ENCODE data around the gene RAPGEF5.

Gene RAPGEF5

DNA sequence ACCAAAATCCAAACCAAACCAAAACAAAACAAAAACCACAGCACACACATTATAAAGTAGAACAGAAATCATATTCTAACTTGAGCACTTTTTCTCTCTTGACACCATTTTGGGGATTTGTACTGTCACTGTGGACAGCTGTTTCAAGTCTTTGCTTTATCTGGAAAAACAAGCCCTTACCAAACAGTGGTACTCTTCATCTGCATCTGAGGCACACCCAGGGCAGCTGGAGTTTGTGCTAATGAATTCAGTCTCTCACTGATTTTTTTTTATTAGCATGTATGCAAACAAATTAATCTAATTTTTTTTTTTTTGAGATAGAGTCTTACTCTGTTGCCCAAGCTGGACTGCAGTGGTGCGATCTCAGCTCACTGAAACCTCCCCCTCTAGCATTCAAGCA lies 171.4 kb downstream of the RAPGEF5 start:
- no peak for DNase-seq (ENCODE audit: low spot score)
- TF ChIP-seq, protein P1, sequence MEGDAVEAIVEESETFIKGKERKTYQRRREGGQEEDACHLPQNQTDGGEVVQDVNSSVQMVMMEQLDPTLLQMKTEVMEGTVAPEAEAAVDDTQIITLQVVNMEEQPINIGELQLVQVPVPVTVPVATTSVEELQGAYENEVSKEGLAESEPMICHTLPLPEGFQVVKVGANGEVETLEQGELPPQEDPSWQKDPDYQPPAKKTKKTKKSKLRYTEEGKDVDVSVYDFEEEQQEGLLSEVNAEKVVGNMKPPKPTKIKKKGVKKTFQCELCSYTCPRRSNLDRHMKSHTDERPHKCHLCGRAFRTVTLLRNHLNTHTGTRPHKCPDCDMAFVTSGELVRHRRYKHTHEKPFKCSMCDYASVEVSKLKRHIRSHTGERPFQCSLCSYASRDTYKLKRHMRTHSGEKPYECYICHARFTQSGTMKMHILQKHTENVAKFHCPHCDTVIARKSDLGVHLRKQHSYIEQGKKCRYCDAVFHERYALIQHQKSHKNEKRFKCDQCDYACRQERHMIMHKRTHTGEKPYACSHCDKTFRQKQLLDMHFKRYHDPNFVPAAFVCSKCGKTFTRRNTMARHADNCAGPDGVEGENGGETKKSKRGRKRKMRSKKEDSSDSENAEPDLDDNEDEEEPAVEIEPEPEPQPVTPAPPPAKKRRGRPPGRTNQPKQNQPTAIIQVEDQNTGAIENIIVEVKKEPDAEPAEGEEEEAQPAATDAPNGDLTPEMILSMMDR (IDR thresholded peaks at IDR 0.05; ENCODE audit: extremely low read depth, missing control alignments), result no peak

DNA sequence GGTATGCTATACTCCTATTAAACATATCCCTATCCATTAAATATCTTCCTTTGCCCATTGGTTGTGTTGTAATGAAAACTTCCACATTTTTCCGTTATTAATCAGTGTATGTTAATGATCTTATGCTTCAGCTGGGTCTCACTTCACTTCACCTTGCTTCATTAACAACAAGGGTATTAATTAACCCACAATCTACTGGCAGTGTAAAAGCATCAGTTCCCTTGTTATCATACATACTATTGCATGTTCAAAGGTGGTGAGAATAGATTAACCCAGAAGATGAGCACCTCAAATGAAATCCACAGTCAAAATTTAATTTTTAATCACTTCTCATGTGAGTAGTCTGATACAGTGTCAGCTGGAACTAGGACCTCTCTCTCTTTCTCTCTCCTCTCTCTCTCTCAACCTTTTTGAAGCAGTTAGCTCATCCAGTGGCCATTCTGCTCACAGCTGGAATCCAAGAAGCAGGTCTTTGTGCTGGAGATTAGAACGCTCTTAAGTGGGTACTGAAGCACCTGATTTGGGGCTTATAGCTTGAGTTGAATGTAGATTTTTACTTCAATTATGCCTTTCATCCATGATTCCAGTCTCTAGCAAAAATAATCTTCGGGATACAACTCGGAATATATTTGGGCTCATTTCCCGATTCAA lies 172.3 kb downstream of the RAPGEF5 start:
- TF ChIP-seq, protein P1 (IDR thresholded peaks at IDR 0.05; ENCODE audit: extremely low read depth, missing control alignments), result no peak
- no peak for DNase-seq (ENCODE audit: low spot score)

DNA sequence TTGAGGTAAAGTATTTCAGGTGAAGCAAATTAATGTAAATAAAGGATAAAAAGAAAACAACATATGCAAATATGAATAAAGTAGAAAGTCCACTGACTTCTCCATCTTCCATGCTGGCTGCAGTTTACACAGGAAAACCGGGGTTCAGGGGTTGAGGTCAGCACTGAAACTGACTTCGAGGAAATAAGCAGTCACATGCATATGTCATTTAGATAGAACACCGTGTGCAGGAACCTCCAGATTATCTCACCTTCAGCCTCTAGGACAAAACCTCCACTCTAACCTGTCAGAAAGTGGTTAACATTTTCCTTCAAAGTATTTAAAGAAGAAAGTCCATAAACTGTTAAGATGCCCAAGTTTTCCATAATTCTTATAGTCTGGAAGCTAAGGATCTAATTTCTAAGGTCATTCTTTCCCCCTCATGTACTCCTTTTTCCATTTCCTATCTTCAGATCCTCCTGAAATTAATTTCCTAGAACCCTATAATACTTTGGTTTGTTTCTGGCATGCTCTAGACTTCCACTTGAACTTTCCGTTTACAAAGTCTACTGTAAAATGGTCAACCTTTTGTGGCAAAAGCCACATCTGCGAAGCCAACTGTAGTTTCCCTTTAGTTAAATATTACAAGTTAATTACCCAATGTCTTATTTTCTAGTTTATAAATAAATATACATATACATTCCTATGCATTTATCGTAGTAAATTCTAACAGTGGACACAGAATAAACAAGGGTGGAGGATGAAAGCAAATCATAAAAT lies 173.3 kb downstream of the RAPGEF5 start:
- no peak for DNase-seq (ENCODE audit: low spot score)
- TF ChIP-seq, protein P1 (IDR thresholded peaks at IDR 0.05; ENCODE audit: extremely low read depth, missing control alignments), result no peak

DNA sequence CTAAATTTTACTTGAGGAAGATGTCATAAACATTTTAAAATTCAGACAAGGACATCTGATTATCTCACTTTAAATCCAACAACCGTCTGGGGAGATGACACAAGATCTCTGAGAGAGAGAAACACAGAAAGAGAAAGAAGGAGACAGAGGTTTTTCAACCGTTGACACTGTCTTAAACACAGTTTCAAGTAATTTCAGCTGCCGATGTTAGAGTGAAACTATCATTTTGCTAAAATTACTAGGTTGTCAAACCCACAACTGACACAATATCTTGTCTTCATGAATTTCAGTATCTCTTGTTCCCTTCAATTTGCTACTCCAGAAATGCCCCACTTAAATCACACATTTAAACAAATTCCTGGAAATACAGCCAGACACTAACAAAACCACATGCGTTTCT lies 174.8 kb downstream of the RAPGEF5 start:
- TF ChIP-seq, protein P1 (IDR thresholded peaks at IDR 0.05; ENCODE audit: extremely low read depth, missing control alignments), result no peak
- DNase-seq (ENCODE audit: low spot score), result no peak

DNA sequence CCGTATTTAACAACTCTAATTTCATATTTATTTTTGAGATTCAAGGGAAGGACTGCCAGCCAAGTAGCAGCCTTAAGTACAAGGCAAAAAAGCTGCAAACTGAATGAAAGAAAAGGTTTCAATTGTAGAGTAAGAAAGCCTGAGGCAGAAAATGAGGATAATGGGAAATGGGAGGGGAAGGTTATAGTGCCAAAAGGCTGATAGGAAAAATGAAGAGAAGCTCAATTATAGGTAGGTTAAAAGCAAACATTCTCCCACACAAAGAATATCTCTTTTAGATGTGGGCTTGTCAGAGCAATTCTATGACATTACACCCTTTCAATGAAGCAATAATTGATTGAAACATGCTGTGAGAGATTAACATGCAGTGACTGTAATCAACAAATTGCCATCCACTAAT lies 175.3 kb downstream of the RAPGEF5 start:
- no peak for DNase-seq (ENCODE audit: low spot score)
- TF ChIP-seq, protein P1 (IDR thresholded peaks at IDR 0.05; ENCODE audit: extremely low read depth, missing control alignments), result no peak

DNA sequence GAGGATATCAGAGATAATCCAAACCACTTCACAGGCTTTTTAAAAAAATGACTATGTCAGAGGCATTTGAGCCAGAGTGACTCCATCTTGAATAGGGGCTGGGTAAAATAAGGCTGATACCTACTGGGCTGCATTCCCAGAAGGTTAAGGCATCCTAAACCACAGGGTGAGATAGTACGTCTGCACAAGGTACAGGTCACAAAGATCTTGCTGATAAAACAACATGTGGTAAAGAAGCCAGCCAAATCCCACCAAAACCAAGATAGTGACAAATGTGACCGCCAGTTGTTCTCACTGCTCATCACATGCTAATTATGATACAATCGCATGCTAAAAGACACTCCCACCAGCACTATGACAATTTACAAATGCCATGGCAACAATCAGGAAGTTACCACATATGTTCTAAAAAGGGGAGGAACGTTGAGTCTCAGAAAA lies 177.5 kb downstream of the RAPGEF5 start:
- no peak for DNase-seq (ENCODE audit: low spot score)
- TF ChIP-seq, protein P1 (IDR thresholded peaks at IDR 0.05; ENCODE audit: extremely low read depth, missing control alignments), result no peak

DNA sequence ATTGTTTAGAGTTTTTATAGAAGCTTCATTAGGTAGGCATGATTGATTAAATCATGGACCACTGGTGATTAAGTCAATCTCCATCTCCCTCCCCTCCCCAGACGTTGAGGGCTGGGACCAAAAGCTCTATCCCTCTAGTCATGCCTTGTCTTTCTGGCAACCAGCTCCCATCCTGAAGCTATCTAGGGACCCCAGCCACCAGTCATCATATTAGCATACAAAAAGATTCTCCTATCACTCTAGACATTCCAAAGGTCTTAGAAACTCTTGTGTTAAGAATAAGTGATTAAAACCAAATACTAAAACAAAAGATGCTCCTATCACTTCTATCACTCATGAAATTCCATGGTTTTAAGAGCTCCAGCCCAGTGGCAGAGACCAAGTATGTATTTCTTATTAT lies 178.2 kb downstream of the RAPGEF5 start:
- TF ChIP-seq, protein P1 (IDR thresholded peaks at IDR 0.05; ENCODE audit: extremely low read depth, missing control alignments), result no peak
- no peak for DNase-seq (ENCODE audit: low spot score)
